HCT116 (cell line): ENCODE measurements around the gene EPHA1. TPM values are rescaled to one million over a fixed set of nuclear protein-coding genes. Genes with fewer than 3 reads are reported as not detected.

ENCODE experiments used
- ATAC-seq: fragments of 200-7000 bp; cut with Tn5 transposase; 2 replicates; pipeline ENCODE4 v1.9.1; 2020; ENCODE audit warnings: mild to moderate bottlenecking, moderate library complexity
- BruUV-seq: library from RNA; stranded (reverse); fragments of 400-500 nt; replicated peaks from 2 replicates; lab custom pipeline; 2021; lab: Mats Ljungman, UMichigan
- CTCF ChIA-PET: fragments of 300-600 bp; sonication (Branson Sonifier 250); formaldehyde crosslinking; loops from one replicate; lab custom pipeline; 2021; ENCODE audit warnings: antibody characterized with exemption; lab: Charles Lee
- POLR2A ChIA-PET: fragments of 300-600, 350-600 bp; sonication (Branson Sonifier 250); formaldehyde crosslinking; loops from one replicate; lab custom pipeline; 2021; ENCODE audit warnings: antibody characterized with exemption; lab: Charles Lee
- RAD21 ChIA-PET, 2 experiments: fragments of 300-600 bp; sonication (Branson Sonifier 250); formaldehyde crosslinking; loops; one replicate each; lab custom pipeline; 2023; ENCODE audit warnings: low total read pairs in 2 of 2; ENCODE audit not compliant: uncharacterized antibody in 2 of 2, unreplicated experiment in 2 of 2, low non-redundant PET in 1 of 2; lab: Charles Lee
- DNase-seq: peaks from one replicate; pipeline ENCODE4 v3.0.0-alpha.2; 2010; ENCODE audit warnings: low read depth, low spot score
- H2AFZ ChIP-seq: fragments of 200-600 bp; shearing (Covaris generic), sonication (generic); 2 replicates; pipeline ENCODE4 v1.6.1; 2017; ENCODE audit warnings: low read depth, mixed run types, mixed read lengths, antibody characterized with exemption, low read length; ENCODE audit not compliant: poor library complexity, severe bottlenecking
- H3K27ac ChIP-seq: 2 replicates; pipeline ENCODE4 v1.5.1; 2012; ENCODE audit warnings: low read depth, low read length
- H3K27me3 ChIP-seq: fragments of 200-600 bp; sonication (generic); 2 replicates; pipeline ENCODE4 v1.6.1; 2016; ENCODE audit warnings: mixed run types, low read length, mixed read lengths; ENCODE audit not compliant: insufficient read depth
- H3K36me3 ChIP-seq, 2 experiments: fragments of 200-500 bp in 1 of 2; fragments of 200-600 bp in 1 of 2; sonication (Bioruptor generic) in 1 of 2; sonication (generic) in 1 of 2; 2 replicates each; pipeline versions ENCODE4 v1.5.1 to v1.6.1; 2014 to 2016; ENCODE audit warnings: low read length in 2 of 2, inconsistent platforms in 1 of 2, mixed read lengths in 1 of 2, mixed run types in 1 of 2; ENCODE audit not compliant: insufficient read depth in 2 of 2, control insufficient read depth in 1 of 2
- H3K4me1 ChIP-seq, 2 experiments: fragments of 200-600 bp in 1 of 2; sonication (generic) in 1 of 2; 2 replicates each; pipeline versions ENCODE4 v1.5.1 to v1.6.1; 2012 to 2017; ENCODE audit warnings: low read length in 2 of 2, inconsistent platforms in 1 of 2, mild to moderate bottlenecking in 1 of 2, mixed read lengths in 1 of 2, mixed run types in 1 of 2, moderate library complexity in 1 of 2; ENCODE audit not compliant: insufficient read depth in 2 of 2, control insufficient read depth in 1 of 2
- H3K4me2 ChIP-seq: fragments of 200-600 bp; sonication (generic); 2 replicates; pipeline ENCODE4 v1.6.1; 2017; ENCODE audit warnings: mixed run types, low read length, mixed read lengths
- H3K4me3 ChIP-seq, 2 experiments: fragments of 200-600 bp in 1 of 2; sonication (generic) in 1 of 2; replicated peaks in 1 of 2; 2 replicates each; pipeline ENCODE4 v1.5.1; 2011 to 2016; ENCODE audit warnings: low read length in 2 of 2, control low read depth in 1 of 2, low read depth in 1 of 2, mild to moderate bottlenecking in 1 of 2, mixed read lengths in 1 of 2, mixed run types in 1 of 2
- H3K79me2 ChIP-seq: fragments of 200-600 bp; sonication (generic); 2 replicates; pipeline ENCODE4 v1.6.1; 2017; ENCODE audit warnings: mild to moderate bottlenecking, mixed run types, low read length, moderate library complexity, mixed read lengths; ENCODE audit not compliant: insufficient read depth
- H3K9ac ChIP-seq: fragments of 200-600 bp; sonication (generic); 2 replicates; pipeline ENCODE4 v1.6.1; 2016; ENCODE audit warnings: low read length, mixed read lengths
- H3K9me2 ChIP-seq: fragments of 200-600 bp; sonication (generic), shearing (Covaris generic); 2 replicates; pipeline ENCODE4 v1.6.1; 2017; ENCODE audit warnings: mixed run types, mild to moderate bottlenecking, moderate library complexity; ENCODE audit not compliant: insufficient read depth
- H3K9me3 ChIP-seq, 2 experiments: fragments of 200-500 bp in 1 of 2; fragments of 200-600 bp in 1 of 2; sonication (Bioruptor generic) in 1 of 2; sonication (generic) in 1 of 2; 2 replicates each; pipeline ENCODE4 v1.6.1; 2014 to 2017; ENCODE audit warnings: low read length in 2 of 2, mixed read lengths in 2 of 2, inconsistent platforms in 1 of 2, low read depth in 1 of 2, mild to moderate bottlenecking in 1 of 2, mixed run types in 1 of 2, moderate library complexity in 1 of 2; ENCODE audit not compliant: control insufficient read depth in 1 of 2, insufficient read depth in 1 of 2
- H4K20me1 ChIP-seq: fragments of 200-600 bp; sonication (generic), shearing (Covaris generic); 2 replicates; pipeline ENCODE4 v1.6.1; 2017; ENCODE audit warnings: mixed run types, mild to moderate bottlenecking, moderate library complexity; ENCODE audit not compliant: insufficient read depth
- EZH2phosphoT487 ChIP-seq: fragments of 200-600 bp; IDR thresholded peaks from 2 replicates; pipeline ENCODE4 v1.6.1; 2018; ENCODE audit warnings: antibody characterized with exemption, borderline replicate concordance
- RAD21 ChIP-seq: IDR thresholded peaks from 2 replicates; pipeline ENCODE4 v1.6.1; 2012; ENCODE audit warnings: low read depth, mild to moderate bottlenecking
- SIN3A ChIP-seq: IDR thresholded peaks from 2 replicates; pipeline ENCODE4 v1.6.1; 2012; ENCODE audit warnings: low read depth
- intact Hi-C: fragments of 100-400 bp; cut with micrococcal nuclease; formaldehyde crosslinking; loops from 2 replicates; pipeline ENCODE4 v1.10.0; 2022
- total RNA-seq: library from RNA; stranded (reverse); gene quantifications from one replicate; pipeline ENCODE4 v1.2.1, GENCODE V29; 2021; ENCODE audit not compliant: unreplicated experiment
- TF ChIP-seq, protein P1 (sequence below), 3 experiments: fragments of 200-600 bp in 1 of 3; sonication (generic) in 1 of 3; IDR thresholded peaks in 2 of 3; conservative IDR thresholded peaks in 1 of 3; 2 replicates each; pipeline ENCODE4 v1.5.1; 2012 to 2017; ENCODE audit warnings: low read depth in 2 of 3, low read length in 2 of 3, antibody characterized with exemption in 1 of 3, borderline replicate concordance in 1 of 3, control low read depth in 1 of 3, mild to moderate bottlenecking in 1 of 3, mixed read lengths in 1 of 3, mixed run types in 1 of 3, moderate library complexity in 1 of 3; ENCODE audit not compliant: insufficient read depth in 1 of 3
- TF ChIP-seq, protein P2 (sequence below): IDR thresholded peaks from 2 replicates; pipeline ENCODE4 v1.6.1; 2011; ENCODE audit warnings: mild to moderate bottlenecking, low read length, moderate library complexity; ENCODE audit not compliant: insufficient replicate concordance; ENCODE audit errors: extremely low read depth

The EPHA1 gene
- total RNA-seq, 1 experiment from 2014 or later = 29.9 TPM

DNA sequence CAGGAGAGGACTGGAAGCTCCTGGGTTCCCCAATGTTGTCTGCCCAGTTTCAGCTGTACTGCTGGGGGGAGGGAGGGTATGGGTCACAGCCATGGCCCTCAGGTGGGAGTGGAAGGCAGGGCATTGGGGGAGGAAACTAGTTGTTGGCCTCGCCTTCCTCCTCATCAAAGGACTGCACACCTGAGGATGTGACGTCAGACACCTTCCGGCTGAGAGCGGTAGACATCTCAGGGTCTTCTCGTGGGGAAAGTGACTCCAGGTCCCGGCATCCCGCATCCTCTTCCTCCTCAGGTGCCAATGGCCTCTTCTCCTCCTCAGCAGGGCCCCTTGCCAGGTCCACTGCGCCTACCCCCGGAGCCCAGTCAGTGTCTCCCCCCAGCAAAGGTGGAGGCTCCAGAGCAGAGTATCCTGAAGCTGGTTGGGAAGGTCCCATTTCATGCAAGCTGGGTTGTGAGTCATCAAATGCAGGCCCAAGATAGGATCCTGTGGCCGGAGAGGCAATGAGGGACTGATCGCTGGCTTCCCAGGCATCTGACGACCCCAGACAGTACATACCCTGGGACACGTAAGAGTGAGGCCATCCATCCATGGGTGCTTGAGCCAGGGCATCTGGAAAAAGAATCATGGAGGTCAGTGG lies 52.1 kb downstream of the EPHA1 start:
- no peak overlapping the region for H3K4me3 ChIP-seq
- H3K27me3 ChIP-seq = no peaks in the 10 kb centered on the region
- intact Hi-C loops = no loop called here
- TF ChIP-seq RAD21 (no peak), SIN3A (no peak), EZH2phosphoT487 (no peak)
- TF ChIP-seq, protein P1, sequence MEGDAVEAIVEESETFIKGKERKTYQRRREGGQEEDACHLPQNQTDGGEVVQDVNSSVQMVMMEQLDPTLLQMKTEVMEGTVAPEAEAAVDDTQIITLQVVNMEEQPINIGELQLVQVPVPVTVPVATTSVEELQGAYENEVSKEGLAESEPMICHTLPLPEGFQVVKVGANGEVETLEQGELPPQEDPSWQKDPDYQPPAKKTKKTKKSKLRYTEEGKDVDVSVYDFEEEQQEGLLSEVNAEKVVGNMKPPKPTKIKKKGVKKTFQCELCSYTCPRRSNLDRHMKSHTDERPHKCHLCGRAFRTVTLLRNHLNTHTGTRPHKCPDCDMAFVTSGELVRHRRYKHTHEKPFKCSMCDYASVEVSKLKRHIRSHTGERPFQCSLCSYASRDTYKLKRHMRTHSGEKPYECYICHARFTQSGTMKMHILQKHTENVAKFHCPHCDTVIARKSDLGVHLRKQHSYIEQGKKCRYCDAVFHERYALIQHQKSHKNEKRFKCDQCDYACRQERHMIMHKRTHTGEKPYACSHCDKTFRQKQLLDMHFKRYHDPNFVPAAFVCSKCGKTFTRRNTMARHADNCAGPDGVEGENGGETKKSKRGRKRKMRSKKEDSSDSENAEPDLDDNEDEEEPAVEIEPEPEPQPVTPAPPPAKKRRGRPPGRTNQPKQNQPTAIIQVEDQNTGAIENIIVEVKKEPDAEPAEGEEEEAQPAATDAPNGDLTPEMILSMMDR (IDR thresholded peaks at IDR 0.05 in 2 of 3, conservative IDR thresholded peaks at IDR 0.05 in 1 of 3; ENCODE audit: borderline replicate concordance in 1 of 3, insufficient read depth in 1 of 3, low read depth in 2 of 3, low read length in 2 of 3) = no peak
- no peaks in the 10 kb centered on the region for H3K36me3 ChIP-seq
- no peak for ATAC-seq
- peaks cover 0 to 2% of the 10 kb centered on the region in 2 experiments; a peak in 1 of 4 replicates for H3K4me1 ChIP-seq
- ChIA-PET CTCF (no interaction called here), POLR2A (no interaction called here), RAD21 (no interaction called here)
- no peak overlapping the region for H3K9ac ChIP-seq
- no peak overlapping the region for H2AFZ ChIP-seq
- no peak for DNase-seq
- no peak overlapping the region for H3K4me2 ChIP-seq
- H3K27ac ChIP-seq = no peak overlapping the region
- no peaks in the 10 kb centered on the region for H4K20me1 ChIP-seq
- no TSS peak for BruUV-seq
- no peaks in the 10 kb centered on the region for H3K79me2 ChIP-seq
- H3K9me2 ChIP-seq = no peaks in the 10 kb centered on the region
- H3K9me3 ChIP-seq = no peaks in the 10 kb centered on the region

DNA sequence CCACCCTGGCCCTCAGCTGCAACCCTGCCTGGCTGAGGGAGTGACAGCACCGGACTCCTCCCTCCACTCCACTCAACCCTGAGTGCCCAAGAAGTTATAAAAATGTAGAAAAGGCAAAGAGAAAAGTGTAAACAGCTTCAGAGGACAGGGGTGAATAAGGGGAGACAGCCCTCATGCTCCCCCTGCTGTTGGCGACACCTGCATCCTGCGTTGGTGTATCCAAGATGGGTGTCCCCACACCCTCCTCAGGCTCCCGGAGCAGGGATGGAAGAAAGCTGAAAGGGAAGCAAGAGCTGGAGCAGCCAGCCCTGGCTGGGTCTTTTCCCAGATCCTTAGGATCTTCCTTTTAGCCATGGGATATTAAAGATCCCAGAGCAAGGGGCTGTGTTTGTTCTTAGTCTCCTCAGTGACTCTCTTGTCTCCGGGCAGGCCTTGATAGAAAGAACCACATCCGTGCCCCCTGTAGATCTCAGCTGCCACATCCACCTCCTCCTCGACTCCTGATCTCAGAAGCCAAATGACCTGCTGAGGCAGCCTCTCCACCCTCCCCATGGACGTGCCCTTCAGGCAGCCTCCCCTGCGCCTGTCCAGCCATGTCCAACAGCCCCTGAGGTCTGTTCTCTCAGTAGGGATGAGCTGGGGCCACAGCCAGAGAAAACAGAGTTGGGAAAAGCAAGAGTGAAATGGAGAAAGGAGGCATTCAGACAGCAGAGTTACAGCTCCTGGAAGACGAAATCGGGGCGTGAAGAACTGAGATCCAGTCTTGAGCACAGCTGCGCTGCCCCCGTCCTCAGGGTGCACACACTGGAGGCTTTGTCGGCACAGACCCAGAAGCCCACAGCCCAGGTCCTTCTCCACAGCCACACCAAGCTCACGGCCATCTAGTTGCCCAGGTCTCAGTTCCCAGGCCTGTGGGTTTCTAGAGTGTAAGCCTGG lies 52.9 kb downstream of the EPHA1 start:
- ATAC-seq (peak; percentile 69), DNase-seq (no peak)
- CTCF ChIA-PET = no interaction called here

More for the DNA sequence above, 52.9 kb downstream of the EPHA1 start:
- Histone ChIP-seq H3K36me3 (no peaks in the 10 kb centered on the region), H2AFZ (no peak overlapping the region), H3K27ac (no peak overlapping the region), H3K9ac (no peak overlapping the region)
- POLR2A ChIA-PET = no interaction called here
- RAD21 ChIA-PET = no interaction called here
- TF ChIP-seq, protein P2, sequence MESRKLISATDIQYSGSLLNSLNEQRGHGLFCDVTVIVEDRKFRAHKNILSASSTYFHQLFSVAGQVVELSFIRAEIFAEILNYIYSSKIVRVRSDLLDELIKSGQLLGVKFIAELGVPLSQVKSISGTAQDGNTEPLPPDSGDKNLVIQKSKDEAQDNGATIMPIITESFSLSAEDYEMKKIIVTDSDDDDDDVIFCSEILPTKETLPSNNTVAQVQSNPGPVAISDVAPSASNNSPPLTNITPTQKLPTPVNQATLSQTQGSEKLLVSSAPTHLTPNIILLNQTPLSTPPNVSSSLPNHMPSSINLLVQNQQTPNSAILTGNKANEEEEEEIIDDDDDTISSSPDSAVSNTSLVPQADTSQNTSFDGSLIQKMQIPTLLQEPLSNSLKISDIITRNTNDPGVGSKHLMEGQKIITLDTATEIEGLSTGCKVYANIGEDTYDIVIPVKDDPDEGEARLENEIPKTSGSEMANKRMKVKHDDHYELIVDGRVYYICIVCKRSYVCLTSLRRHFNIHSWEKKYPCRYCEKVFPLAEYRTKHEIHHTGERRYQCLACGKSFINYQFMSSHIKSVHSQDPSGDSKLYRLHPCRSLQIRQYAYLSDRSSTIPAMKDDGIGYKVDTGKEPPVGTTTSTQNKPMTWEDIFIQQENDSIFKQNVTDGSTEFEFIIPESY = no peak
- TF ChIP-seq, protein P1 (IDR thresholded peaks at IDR 0.05 in 2 of 3, conservative IDR thresholded peaks at IDR 0.05 in 1 of 3; ENCODE audit: borderline replicate concordance in 1 of 3, insufficient read depth in 1 of 3, low read depth in 2 of 3, low read length in 2 of 3) = peak in 2 of 3 experiments; percentile 12 to 14; a peak in 2 of 6 replicates
- TF ChIP-seq, all 23 proteins: peak for 1
- H3K9me2 ChIP-seq = no peaks in the 10 kb centered on the region
- no peak overlapping the region for H3K4me2 ChIP-seq
- H3K9me3 ChIP-seq = no peaks in the 10 kb centered on the region
- intact Hi-C loops = no loop called here
- no peaks in the 10 kb centered on the region for H3K4me1 ChIP-seq
- no peaks in the 10 kb centered on the region for H3K79me2 ChIP-seq
- no TSS peak for BruUV-seq
- no peaks in the 10 kb centered on the region for H4K20me1 ChIP-seq
- H3K4me3 ChIP-seq = no peak overlapping the region
- no peaks in the 10 kb centered on the region for H3K27me3 ChIP-seq
